Choroid plexus epithelial cell (primary cell): ENCODE results near the gene WWOX.

Experiments
- DNase-seq: peaks from one replicate; pipeline ENCODE4 v3.0.0-alpha.2; 2010; ENCODE audit warnings: low read depth
- H3K4me3 ChIP-seq: 2 replicates; pipeline ENCODE4 v1.5.1; 2011; ENCODE audit warnings: low read depth, mild to moderate bottlenecking, control low read depth, low read length, moderate library complexity
- TF ChIP-seq, protein P1 (sequence below): conservative IDR thresholded peaks from 2 replicates; pipeline ENCODE4 v1.5.1; 2011; ENCODE audit warnings: low read depth, mild to moderate bottlenecking, control low read depth, inconsistent platforms, low read length, moderate library complexity

The WWOX gene

GRCh38 chr16:79079656-79080420 lies 980.4 kb downstream of the WWOX start:
- TF ChIP-seq, protein P1, sequence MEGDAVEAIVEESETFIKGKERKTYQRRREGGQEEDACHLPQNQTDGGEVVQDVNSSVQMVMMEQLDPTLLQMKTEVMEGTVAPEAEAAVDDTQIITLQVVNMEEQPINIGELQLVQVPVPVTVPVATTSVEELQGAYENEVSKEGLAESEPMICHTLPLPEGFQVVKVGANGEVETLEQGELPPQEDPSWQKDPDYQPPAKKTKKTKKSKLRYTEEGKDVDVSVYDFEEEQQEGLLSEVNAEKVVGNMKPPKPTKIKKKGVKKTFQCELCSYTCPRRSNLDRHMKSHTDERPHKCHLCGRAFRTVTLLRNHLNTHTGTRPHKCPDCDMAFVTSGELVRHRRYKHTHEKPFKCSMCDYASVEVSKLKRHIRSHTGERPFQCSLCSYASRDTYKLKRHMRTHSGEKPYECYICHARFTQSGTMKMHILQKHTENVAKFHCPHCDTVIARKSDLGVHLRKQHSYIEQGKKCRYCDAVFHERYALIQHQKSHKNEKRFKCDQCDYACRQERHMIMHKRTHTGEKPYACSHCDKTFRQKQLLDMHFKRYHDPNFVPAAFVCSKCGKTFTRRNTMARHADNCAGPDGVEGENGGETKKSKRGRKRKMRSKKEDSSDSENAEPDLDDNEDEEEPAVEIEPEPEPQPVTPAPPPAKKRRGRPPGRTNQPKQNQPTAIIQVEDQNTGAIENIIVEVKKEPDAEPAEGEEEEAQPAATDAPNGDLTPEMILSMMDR: no peak
- no peak overlapping the region for H3K4me3 ChIP-seq
- DNase-seq: no peak

DNA sequence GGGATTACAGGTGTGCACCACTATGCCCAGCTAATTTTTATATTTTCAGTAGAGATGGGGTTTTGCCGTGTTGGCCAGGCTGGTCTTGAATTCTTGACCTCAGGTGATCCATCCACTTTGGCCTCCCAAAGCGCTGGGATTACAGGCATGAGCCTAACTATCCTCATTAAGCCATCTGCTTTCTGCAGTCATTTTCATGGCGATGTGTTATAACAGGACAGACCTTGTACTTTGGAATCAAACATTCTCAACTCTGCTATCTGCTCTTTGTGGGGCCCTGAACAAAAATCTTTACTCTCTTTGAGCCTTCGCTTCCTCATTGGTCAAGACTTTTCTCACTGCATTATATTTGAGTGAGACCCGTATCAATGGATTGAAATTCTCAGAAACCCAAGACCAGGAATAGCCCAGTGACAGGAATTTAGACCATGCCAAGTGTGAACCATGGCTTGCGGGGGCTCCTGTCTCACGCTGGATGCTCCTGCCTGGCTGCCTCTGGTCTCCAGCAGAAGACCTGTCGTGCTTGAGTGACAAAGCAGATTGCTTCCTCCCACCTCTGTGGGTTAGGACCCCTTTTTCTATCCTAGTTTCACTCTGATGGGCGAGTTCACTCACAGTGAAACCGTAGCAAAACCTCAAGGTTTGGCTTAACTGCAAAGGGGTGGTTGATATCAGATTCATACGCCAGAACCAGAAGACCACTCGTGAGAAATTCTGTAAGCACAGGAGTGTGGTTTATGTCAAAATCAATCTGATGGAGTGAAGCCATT lies 982.0 kb downstream of the WWOX start:
- no peak for DNase-seq
- H3K4me3 ChIP-seq: no peak overlapping the region
- TF ChIP-seq, protein P1: no peak

GRCh38 chr16:79082970-79083369 lies 983.5 kb downstream of the WWOX start:
- TF ChIP-seq, protein P1: no peak
- no peak for DNase-seq
- no peak overlapping the region for H3K4me3 ChIP-seq

- DNase-seq: no peak
These were observed 984.2 kb downstream of the WWOX start for GRCh38 chr16:79083508-79084299.

DNA sequence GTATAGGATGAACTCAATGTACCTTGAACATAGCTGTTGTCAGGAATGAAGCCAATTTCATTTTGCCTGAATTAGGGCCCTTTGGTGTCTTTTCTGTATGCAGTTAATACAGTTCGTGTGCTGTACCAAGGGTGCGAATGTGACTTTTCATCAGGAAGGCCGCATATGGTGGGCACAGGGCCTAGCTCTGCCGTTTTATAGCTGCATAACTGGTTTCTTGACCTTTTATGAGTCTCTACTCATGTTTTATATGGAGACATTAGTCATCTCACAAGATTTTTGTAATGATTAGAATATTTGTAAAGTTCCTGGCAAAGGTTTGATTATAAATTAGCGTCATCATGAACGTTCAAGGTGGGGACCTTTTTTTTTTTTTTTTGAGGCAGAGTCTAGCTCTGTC lies 989.5 kb downstream of the WWOX start:
- no peak overlapping the region for H3K4me3 ChIP-seq
- no peak for DNase-seq
- TF ChIP-seq, protein P1: no peak

More at GRCh38 chr16:79083508-79084299, 984.2 kb downstream of the WWOX start:
- no peak overlapping the region for H3K4me3 ChIP-seq
- TF ChIP-seq, protein P1: no peak

DNA sequence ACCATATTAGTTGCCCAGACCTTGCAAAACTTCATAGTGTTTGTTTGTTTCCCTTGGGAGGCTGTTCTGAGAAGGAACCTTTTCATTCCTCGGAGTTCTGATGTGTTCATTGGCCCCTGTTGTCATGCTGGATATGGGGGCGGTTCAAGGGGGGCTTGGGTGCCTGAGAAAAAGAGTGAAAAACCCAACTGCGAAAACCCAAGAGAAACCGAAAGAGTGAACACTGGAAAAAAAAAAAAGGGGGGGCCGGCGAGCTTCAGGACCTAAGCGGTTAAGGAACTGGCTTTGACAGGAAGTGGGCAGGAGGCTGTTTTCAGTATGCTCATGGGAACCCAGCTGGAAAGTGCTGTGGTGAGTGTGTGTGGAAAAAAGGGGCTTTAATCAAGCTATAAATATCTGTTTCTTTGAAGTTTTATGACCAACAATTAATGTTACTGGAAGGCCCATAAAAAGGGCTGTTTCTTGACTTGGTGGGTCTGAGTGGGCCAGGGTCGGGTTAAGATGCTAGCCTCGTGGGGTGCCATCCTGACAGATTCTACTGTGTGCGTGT lies 990.4 kb downstream of the WWOX start:
- DNase-seq: no peak
- H3K4me3 ChIP-seq: no peak overlapping the region
- TF ChIP-seq, protein P1: no peak
